NCI-H1694 (cell line): Measurements from ENCODE around the gene MGAT3.

Source experiments
- DNase-seq: peaks from one replicate; lab custom pipeline; 2025; lab: John Stamatoyannopoulos, UW

The MGAT3 gene

GRCh38 chr22:39528681-39529486 is 72.1 kb downstream of the MGAT3 start:
- peak; percentile 78 for DNase-seq

DNA sequence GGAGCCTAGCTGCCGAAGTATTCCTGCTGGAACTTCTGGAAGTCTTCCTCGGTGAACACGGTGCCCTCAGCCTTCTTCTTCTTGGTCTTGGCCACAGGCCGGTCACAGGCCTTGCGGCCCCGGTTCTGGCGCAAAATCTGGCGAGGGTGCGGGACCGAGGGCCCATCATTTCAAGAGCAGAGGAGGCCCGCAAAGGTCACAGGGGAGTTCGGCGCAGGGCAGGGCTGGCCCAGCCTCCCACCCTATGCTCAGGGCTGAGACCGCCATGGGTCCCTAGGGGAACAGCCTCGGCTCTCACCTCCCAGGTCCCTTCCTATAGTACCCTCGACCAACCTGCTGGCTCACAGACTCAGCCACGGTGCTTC is 72.7 kb downstream of the MGAT3 start:
- DNase-seq, result no peak

DNA sequence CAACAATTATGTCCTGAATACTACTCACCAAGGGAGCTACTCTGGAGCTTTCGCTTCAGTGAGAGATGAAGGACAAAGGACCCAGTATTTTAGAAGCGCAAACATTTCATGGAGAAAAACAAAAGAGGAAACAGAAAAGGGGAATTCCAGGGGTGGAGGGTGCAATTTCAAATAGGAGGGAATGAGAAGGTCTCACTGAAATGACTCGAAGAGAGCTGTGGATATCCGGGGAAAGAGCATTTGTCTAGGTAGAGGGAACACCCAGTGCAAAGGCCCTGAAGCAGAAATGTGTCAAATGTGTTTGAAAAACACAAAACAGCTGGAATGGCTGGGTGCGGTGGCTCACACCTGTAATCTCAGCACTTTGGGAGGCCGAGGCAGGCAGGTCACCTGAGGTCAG is 73.3 kb downstream of the MGAT3 start:
- DNase-seq, result no peak

DNA sequence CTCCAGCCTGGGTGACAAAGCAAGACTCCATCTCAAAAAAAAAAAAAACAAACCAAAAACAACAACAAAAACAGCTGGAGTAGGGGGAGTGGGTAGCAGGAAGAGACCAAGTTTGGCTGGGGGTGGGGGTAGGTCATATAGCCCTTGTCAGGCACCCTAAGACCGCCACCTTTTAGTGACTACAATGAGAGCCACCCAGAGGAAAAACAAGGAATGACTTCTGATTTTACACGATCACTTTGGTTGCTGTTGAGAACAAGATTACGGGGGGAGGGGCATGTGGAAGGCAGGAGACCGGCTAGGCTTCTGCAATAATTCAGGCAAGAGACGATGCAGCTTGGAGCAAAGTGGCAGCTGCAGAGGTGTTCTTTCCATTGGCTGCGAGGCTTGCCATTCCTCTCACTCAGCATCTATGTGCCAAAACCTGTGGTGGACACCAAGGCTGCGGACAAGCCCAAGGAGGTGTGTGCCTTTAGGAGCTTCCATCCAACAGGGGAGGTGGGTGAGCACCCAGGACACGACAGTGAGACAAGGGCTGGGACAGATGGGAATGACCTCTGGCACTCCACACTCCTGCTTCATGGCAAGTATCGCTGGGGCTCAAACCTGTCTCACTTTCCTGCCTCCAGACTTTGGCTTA is 74.0 kb downstream of the MGAT3 start:
- DNase-seq, result peak; percentile 24

- peak; percentile 100 for DNase-seq
Observed at GRCh38 chr22:39532215-39533073, 75.6 kb downstream of the MGAT3 start, which contains the start of gene RPS19BP1. RPS19BP1 (minus strand) TSS chr22:39532748; CDS start chr22:39532738, 10 bp downstream.

DNA sequence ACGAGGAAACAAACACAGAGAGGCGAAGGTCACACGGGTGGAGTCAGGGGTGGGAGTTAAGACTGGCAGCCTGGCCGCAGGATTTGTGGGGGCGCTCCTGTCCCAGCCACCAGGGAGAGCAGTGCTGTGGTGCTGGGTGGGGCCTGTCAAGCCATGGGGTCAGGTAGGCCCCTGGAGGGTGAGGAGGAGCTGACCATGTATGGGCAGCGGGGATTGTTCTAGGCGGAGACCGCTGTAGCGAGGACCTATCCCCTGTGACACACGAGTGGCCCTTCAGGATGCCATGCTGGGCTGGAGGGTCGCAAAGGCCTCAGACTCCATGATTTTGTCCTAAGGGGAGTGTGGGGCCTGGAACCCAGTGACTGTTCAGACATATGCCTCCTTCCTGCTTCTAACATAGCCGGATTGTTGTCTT is 77.3 kb downstream of the MGAT3 start:
- DNase-seq, result no peak

DNA sequence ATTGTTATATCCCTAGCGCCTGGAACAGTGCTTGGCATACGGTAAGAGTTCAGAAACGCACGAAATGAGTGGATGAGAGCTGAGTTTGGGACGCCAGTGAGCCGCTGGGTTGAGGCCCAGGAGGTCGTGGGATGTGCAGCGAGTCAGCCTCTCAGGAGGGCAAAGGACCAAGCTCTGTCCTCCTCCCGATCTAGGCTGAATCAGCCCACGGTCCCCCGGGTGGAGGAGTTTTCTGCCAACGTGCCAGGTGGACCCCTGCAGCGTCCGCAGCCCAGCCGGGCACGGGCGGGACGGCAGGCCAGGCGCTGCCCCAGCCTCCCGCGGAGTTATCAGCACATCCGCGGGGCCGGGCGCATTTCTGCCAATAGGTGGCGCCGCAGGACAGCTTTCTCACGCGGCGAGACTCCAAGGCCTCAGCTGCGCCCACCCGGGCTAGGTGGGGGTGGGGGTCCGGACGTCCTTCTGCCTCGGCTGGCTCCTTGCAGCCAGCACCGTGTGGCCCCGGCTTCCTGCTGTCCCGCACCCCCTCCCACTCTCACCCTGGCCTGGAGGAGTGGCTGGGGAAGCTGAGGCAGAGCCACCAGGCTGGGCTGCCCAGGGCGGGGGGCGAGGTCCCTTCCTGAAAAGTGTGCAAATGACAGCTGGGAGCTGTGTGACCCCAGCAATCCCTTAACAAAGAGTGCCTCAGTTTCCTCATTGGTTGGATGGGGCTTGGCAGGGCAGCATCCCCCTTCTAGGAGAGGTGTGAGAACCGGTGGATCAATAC is 78.0 kb downstream of the MGAT3 start:
- DNase-seq, result peak; percentile 75

- DNase-seq, result no peak
Observed at GRCh38 chr22:39535357-39535725, 78.5 kb downstream of the MGAT3 start.

DNA sequence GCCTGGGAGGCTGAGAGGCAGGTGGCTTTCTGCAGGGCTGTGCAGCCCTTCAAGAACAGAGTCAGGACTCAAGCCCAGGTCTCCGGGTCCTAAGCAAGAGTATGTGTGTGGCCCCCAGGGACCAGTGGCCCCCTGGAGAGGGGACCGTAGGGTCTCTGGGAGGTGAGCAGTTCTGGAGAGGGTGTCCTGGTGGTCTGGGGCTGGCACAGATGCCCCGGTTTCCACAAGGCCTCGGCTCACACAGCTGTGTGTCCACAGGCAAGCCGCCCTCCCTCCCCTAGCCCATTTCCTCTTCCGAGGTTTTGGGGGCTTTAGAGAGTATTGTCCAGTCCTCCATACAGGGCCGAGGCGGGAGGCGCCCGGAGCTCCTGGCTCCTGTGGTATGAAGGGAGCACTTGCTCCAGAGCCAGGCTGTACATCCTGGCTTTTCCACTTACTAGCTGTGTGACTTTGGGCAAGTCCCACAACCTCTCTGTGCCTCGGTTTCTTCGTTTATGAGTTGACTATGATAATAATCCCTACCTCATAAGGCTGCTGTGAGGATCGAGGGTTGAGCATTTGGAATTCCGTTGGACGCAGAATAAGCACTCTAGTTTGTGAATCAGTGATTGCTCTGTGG is 79.1 kb downstream of the MGAT3 start:
- no peak for DNase-seq

- DNase-seq, result no peak
Observed at GRCh38 chr22:39536711-39537110, 79.9 kb downstream of the MGAT3 start.

DNA sequence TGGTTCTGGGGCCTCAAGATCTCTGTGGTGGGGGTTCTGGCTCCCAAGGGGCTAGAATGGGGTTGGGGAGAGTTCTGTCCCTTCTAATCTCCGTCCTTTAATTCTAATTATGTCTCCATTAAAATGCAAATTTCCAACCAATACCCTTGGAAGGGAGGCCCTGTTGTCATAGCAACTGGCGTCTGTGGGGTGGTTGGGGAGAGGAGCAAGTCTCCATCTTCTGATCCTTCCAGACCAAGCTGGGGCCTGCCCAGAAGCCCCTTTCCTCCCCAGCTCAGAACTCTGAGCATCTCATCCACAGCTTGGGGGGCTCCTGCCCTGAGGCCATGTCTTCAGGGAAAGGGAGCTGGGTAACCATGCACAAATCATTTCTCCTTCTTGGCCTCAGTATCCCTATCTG is 81.2 kb downstream of the MGAT3 start:
- DNase-seq, result no peak
